ENCODE results near the gene MICALL2. TPM values are rescaled to one million over a fixed set of nuclear protein-coding genes. Genes with fewer than 3 reads are reported as not detected.

Gene MICALL2
- total RNA-seq, 4 donors from 2014 or later, result 1.8 to 19.7 (median 12.6) TPM

- intact Hi-C loops (cut with DNase I; ENCODE audit: low total_unique reads), result loop anchor here (10.0 kb wide), 1 partner anchor 65 kb away; no protein-coding TSS in a partner anchor
- TF ChIP-seq CTCF (IDR thresholded peaks at IDR 0.05) (no peak), POLR2A (IDR thresholded peaks at IDR 0.05) (no peak)
- Histone ChIP-seq H3K4me1 (peaks cover 0 to 9% of the 10 kb centered on the region in 2 donors), H3K9me3 (no peaks in the 10 kb centered on the region), H3K4me3 (no peak overlapping the region), H3K27ac (no peak overlapping the region), H3K36me3 (no peaks in the 10 kb centered on the region), H3K27me3 (no peaks in the 10 kb centered on the region)
- DNase-seq, result no peak
Observed at GRCh38 chr7:1499367-1500029, 40.2 kb upstream of the MICALL2 start.

- DNase-seq, result no peak
- Histone ChIP-seq H3K9me3 (no peaks in the 10 kb centered on the region), H3K4me3 (no peak overlapping the region), H3K36me3 (no peaks in the 10 kb centered on the region), H3K4me1 (peaks cover 0 to 9% of the 10 kb centered on the region in 2 donors), H3K27me3 (no peaks in the 10 kb centered on the region), H3K27ac (no peak overlapping the region)
- TF ChIP-seq CTCF (IDR thresholded peaks at IDR 0.05) (no peak), POLR2A (IDR thresholded peaks at IDR 0.05) (no peak)
- intact Hi-C loops (cut with DNase I; ENCODE audit: low total_unique reads), result no loop called here
Observed at GRCh38 chr7:1498370-1499305, 39.4 kb upstream of the MICALL2 start.

GRCh38 chr7:1497293-1497927, 38.1 kb upstream of the MICALL2 start:
- intact Hi-C loops (cut with DNase I; ENCODE audit: low total_unique reads), result no loop called here
- Histone ChIP-seq H3K4me1 (peaks cover 0 to under 1% of the 10 kb centered on the region in 2 donors), H3K27me3 (no peaks in the 10 kb centered on the region), H3K9me3 (no peaks in the 10 kb centered on the region), H3K27ac (no peak overlapping the region), H3K36me3 (no peaks in the 10 kb centered on the region), H3K4me3 (no peak overlapping the region)
- TF ChIP-seq CTCF (IDR thresholded peaks at IDR 0.05) (no peak), POLR2A (IDR thresholded peaks at IDR 0.05) (no peak)
- DNase-seq, result no peak

- Histone ChIP-seq H3K4me1 (no peaks in the 10 kb centered on the region), H3K9me3 (no peaks in the 10 kb centered on the region), H3K36me3 (no peaks in the 10 kb centered on the region), H3K27me3 (no peaks in the 10 kb centered on the region), H3K27ac (no peak overlapping the region), H3K4me3 (no peak overlapping the region)
- DNase-seq, result no peak
- TF ChIP-seq CTCF (IDR thresholded peaks at IDR 0.05) (no peak), POLR2A (IDR thresholded peaks at IDR 0.05) (no peak)
- intact Hi-C loops (cut with DNase I; ENCODE audit: low total_unique reads), result no loop called here
Observed at GRCh38 chr7:1496531-1497292, 37.4 kb upstream of the MICALL2 start.

Measured in uterus (tissue), 4 donors.